GM21717 (cell line): ENCODE results near the gene PRDM16.

Experiments used
- ATAC-seq: cut with Tn5 transposase; IDR thresholded peaks from one replicate; pipeline ENCODE4 v1.9.1; 2021; ENCODE audit warnings: mild to moderate bottlenecking, moderate library complexity; ENCODE audit not compliant: unreplicated experiment

PRDM16 gene

DNA sequence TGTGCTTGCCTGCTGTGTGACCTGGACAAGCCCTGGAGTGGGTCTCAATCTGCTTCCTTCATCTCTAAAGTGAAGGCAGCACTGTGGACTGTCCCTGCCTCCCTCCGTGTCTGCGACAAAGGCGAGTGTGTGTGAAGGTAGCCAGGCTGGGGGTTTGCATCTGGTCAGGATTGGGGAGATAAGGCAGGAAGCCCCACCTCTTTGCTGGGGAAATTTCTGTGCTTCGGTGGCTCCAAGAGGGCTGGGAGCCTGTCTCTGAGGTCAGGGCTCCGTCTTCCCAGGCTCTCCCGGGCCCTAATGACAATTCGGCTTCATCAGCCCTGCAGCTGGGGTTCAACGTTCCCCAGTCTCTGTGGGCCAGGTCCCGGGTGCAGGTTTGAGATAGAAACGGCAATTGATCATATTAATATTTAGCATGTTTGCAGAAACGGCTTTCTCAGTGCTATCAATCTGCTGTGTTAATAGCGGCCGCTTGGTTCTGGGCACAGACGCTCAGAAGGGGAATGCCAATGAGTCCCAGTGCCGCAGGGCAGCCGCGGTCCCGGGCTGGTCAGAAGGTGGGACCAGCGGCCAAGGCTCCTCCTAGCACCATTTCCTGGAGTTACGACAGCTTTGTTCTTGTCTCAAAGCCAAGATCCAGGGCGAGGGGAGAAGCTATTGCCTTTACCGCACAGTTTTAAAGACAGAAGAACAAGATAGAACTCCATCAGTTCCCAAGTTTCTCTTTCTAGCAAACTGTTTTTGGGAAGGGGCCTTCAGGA is 105.7 kb downstream of the PRDM16 start:
- no peak for ATAC-seq

DNA sequence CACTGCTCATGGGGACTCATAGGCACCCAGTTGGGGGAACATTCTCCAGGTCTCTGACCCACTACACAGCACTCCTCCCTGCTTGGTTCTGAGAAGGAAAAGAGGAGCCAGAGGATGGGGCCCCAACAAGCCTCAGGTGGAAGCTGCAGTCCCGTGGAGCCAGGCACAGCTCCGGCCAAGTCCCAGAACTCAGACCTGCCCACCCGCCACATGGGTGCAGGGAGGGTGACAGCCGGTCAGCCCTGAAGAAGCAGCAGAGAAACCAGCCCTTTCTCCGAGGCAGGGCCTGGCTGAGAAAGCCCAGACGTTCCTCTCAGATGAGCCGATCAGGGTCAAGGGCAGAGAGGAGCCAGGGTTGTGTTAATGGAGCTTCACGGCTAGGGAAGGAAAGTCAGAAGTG is 106.5 kb downstream of the PRDM16 start:
- no peak for ATAC-seq

GRCh38 chr1:3176028-3176427 is 107.0 kb downstream of the PRDM16 start:
- ATAC-seq: no peak

GRCh38 chr1:3176820-3177219 is 107.8 kb downstream of the PRDM16 start:
- no peak for ATAC-seq

DNA sequence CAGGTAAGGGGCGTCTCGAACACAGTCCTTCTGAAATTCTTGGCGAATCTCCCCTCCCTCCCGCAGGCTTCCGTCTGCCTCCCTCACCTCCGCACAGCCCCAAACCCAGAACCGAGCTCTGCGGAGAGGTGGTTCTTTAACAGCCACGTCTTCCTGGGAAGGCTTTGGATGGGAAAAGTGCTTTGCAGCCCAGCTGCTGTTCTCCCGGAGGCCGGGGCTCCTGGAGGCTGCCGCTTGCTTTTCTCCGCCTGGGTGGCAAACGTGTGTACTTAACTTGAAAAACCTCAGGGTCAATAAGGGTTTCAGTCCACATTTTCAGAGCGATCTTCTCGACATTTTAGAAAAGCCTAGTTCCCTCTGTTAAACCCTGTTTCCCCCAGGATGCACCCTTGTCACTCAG is 109.3 kb downstream of the PRDM16 start:
- no peak for ATAC-seq

GRCh38 chr1:3179471-3179870 is 110.5 kb downstream of the PRDM16 start:
- ATAC-seq: no peak

DNA sequence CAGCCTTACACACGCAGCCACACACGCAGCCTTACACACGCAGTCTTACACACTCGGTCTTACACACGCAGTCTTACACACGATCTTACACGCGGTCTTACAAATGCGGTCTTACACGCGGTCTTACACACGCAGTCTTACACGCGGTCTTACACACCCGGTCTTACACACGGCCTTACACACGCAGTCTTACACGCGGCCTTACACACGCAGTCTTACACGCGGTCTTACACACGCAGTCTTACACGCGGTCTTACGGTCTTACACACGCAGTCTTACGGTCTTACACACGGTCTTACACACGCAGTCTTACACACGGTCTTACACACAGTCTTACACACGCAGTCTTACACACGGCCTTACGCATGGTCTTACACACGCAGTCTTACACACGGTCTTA is 111.9 kb downstream of the PRDM16 start:
- no peak for ATAC-seq

- no peak for ATAC-seq
Observed at GRCh38 chr1:3181956-3182355, 113.0 kb downstream of the PRDM16 start.

- ATAC-seq: no peak
Observed at GRCh38 chr1:3183411-3183810, 114.4 kb downstream of the PRDM16 start.

DNA sequence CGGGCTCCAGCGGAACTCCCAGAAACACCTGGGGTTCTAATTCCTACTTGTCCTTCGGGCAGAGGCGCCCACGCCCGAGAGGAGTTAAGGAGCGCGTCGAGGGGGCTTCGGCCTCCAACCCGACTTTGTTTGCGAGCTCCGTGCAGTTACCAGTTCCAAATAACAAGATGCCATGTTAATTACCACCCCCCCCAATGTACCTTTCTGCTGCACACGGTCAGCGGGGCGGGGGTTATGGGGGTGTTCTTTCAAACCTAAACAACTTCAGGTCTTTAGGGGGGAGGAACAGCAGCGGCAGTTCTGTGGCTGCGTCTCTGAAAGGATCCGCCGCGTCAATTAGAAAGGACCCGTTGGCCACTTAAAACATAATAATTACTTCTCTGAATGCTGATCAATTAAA is 114.8 kb downstream of the PRDM16 start:
- ATAC-seq: no peak

GRCh38 chr1:3184666-3185065 is 115.7 kb downstream of the PRDM16 start:
- no peak for ATAC-seq

- no peak for ATAC-seq
Observed at GRCh38 chr1:3185896-3186525, 117.0 kb downstream of the PRDM16 start.

- no peak for ATAC-seq
Observed at GRCh38 chr1:3186526-3186921, 117.5 kb downstream of the PRDM16 start.

- no peak for ATAC-seq
Observed at GRCh38 chr1:3187415-3188149, 118.6 kb downstream of the PRDM16 start.

DNA sequence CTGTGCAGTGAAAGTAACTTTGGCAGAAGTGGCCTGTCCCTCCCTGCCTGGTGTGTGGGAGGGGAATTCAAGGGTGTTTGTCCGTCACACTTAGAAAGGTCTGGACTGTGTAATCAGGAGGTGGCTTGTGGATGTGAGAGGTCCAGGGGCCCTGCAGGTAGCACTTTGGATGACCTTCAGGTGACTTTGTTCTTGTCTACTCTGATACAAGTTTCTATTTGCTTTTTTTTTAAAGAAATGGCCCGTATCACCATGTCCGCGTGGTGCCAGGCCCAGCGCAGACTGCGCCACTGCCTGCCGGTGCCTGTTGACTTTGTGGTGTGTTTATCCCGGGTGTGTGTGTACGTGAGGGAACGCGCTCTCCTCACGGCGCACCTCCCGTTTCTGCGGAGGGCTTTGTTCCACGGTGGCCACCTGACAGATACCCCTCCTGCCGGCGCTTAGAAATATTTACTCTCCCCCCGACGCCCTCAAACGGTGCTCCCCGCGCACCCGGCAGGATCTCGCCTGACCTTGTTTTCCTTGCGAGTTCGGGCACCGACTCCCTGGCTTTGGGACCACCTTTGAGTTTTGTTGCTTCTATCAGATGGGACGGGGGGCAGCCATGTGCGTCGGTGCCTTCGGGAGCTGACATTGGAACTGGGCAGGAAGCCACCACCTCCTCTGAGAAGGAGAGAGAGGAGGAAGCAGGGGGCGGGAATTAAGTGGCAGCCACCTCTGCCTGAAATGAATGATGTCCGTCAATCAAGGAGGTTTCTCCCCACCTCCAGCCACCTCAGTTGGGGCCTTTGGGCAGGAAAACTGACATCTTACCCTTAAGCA is 119.4 kb downstream of the PRDM16 start:
- no peak for ATAC-seq

DNA sequence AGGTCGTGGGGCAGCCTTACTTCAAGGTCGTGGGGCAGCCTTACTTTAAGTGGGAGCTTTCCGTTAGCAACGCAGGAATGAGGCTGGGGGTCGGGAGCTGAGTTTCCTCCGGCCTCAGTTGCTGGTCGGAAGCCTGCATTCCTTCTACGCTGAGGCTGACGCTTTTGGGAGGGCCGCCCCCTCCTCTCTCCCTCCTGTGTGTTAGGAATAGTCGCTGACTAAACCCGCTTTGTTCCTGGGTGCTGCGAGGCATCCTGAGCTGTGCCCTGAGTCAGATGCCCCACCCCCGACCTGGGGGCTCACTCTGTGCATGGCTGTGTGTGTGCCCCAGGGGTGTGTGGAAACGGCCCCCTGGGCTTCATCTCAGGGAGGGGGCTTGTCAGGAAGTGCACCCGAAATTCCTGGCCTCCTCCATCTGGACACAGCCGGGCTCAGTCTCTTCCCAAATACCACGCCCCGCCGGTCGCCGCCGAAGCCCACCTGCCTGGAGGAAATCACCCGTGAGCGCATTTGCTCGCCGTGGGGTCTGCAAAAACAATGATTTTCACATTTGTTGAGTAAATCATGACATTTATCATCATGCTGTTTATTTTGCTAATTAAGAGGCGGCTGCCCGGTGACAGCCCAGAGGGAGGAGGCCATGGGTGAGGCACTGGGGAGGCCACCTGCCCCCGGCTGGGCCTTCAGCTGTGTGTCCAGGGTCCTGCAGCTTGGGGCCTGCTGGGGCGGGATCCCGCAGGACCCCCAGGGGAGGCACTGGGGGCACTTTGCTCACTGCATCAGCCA is 121.4 kb downstream of the PRDM16 start:
- ATAC-seq: no peak

DNA sequence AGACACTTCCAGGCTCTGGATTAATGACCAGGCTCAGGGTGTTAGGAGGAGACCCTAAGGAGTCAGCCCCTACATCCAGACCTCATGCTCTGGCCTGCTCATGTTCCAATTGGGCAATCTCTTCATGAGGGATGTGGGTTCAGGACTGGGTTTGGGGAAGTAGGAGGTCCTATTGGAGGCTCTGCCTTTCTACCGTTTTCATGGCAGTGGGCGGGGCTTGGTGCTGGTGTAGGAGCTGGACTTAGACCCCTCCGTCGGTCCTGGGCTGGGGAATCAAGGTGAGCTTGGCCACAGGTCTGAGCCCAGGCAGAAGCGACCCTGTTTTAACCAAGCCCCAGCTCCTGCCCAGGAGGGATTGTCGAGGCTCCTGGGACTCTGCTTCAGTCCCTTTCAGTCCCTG is 123.4 kb downstream of the PRDM16 start:
- no peak for ATAC-seq

DNA sequence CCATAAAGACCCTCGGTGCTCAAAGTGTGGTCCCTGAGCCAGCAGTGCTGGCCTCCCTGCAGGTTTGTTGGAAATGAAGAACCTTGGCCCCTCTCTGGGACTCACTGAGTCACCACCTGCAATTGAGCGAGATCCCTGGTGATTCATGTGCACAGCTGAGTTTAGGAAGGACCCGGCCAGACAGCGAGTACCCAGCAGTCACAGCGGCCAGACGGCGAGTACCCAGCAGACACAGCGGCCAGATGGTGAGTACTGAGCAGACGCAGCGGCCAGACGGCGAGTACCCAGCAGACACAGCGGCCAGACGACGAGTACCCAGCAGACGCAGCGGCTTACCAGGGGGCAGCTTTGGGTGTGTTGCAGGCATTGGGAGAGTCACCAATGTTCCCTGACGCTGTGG is 123.8 kb downstream of the PRDM16 start:
- no peak for ATAC-seq

DNA sequence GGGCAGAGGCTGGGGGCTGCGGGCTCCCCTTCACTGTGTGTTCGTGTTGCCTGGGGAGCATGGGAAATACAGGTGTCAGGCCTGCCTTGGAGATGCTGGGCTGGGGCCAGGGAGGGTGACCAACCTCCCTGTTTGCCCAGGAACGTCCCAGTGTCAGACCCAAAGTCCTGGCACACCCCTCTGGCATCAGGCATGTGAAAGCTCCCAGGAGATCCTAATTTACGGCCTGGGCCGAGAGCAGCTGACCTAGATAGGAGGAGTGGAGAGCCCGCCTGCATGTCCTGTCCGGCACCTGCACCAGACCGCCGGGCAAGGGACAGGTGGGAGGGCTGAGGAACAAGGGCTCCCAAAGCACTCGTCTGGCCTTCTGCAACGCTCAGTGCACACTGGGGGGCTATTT is 124.8 kb downstream of the PRDM16 start:
- no peak for ATAC-seq

- ATAC-seq: no peak
Observed at GRCh38 chr1:3194760-3195479, 125.9 kb downstream of the PRDM16 start.
